Mesenchymal stem cell (in vitro differentiated cells and primary cell): Measurements from ENCODE around the gene NFATC3.

ENCODE experiments used
- DNase-seq: peaks from one replicate; pipeline ENCODE4 v3.0.0-alpha.2; 2013
- H2AFZ ChIP-seq: one replicate; pipeline ENCODE4 v1.6.1; 2013; ENCODE audit warnings: low read depth, mild to moderate bottlenecking, control low read depth, inconsistent platforms, low read length, moderate library complexity
- H2AK5ac ChIP-seq: 2 replicates; pipeline ENCODE4 v1.6.1; 2013; ENCODE audit warnings: low read length, moderate library complexity, mild to moderate bottlenecking, inconsistent platforms; ENCODE audit not compliant: severe bottlenecking
- H2BK120ac ChIP-seq: one replicate; pipeline ENCODE4 v1.6.1; 2013; ENCODE audit warnings: low read depth, mild to moderate bottlenecking, inconsistent platforms, low read length, moderate library complexity
- H2BK12ac ChIP-seq, 2 experiments: one replicate each; pipeline ENCODE4 v1.6.1; 2013; ENCODE audit warnings: inconsistent platforms in 2 of 2, low read length in 2 of 2, mild to moderate bottlenecking in 2 of 2, moderate library complexity in 2 of 2, control low read depth in 1 of 2
- H2BK15ac ChIP-seq: one replicate; pipeline ENCODE4 v1.6.1; 2013; ENCODE audit warnings: mild to moderate bottlenecking, low read depth, inconsistent platforms; ENCODE audit not compliant: poor library complexity, severe bottlenecking
- H2BK5ac ChIP-seq: 2 replicates; pipeline ENCODE4 v1.6.1; 2013; ENCODE audit warnings: low read depth, mild to moderate bottlenecking, low read length, control low read depth, inconsistent platforms; ENCODE audit not compliant: poor library complexity, severe bottlenecking
- H3K14ac ChIP-seq, 2 experiments: one replicate each; pipeline ENCODE4 v1.6.1; 2013; ENCODE audit warnings: inconsistent platforms in 2 of 2, low read length in 2 of 2, control low read depth in 1 of 2, mild to moderate bottlenecking in 1 of 2, moderate library complexity in 1 of 2
- H3K18ac ChIP-seq, 2 experiments: one replicate each; pipeline ENCODE4 v1.6.1; 2013; ENCODE audit warnings: inconsistent platforms in 2 of 2, low read length in 2 of 2, control low read depth in 1 of 2, low read depth in 1 of 2, mild to moderate bottlenecking in 1 of 2
- H3K23ac ChIP-seq, 2 experiments: one replicate each; pipeline ENCODE4 v1.6.1; 2013; ENCODE audit warnings: inconsistent platforms in 2 of 2, low read length in 2 of 2, mild to moderate bottlenecking in 2 of 2, moderate library complexity in 2 of 2, control low read depth in 1 of 2
- H3K27ac ChIP-seq: 2 replicates; pipeline ENCODE4 v1.5.1; 2013; ENCODE audit warnings: mild to moderate bottlenecking, moderate library complexity, low read length, control low read depth, inconsistent platforms; ENCODE audit not compliant: poor library complexity, severe bottlenecking
- H3K27me3 ChIP-seq, 2 experiments: 2 replicates each; pipeline versions ENCODE4 v1.6.1 to v1.7.0; 2013; ENCODE audit warnings: low read length in 2 of 2, mild to moderate bottlenecking in 2 of 2, moderate library complexity in 2 of 2, control low read depth in 1 of 2, inconsistent platforms in 1 of 2; ENCODE audit not compliant: control insufficient read depth in 1 of 2, insufficient read depth in 1 of 2
- H3K36me3 ChIP-seq, 2 experiments: 2 replicates each; pipeline versions ENCODE4 v1.6.1 to v1.7.0; 2013; ENCODE audit warnings: low read length in 2 of 2, control low read depth in 1 of 2, inconsistent platforms in 1 of 2, low read depth in 1 of 2, mild to moderate bottlenecking in 1 of 2; ENCODE audit not compliant: insufficient read depth in 2 of 2, control insufficient read depth in 1 of 2
- H3K4ac ChIP-seq, 2 experiments: one replicate each; pipeline ENCODE4 v1.6.1; 2013; ENCODE audit warnings: inconsistent platforms in 2 of 2, low read length in 2 of 2, mild to moderate bottlenecking in 2 of 2, moderate library complexity in 2 of 2, control low read depth in 1 of 2, low read depth in 1 of 2
- H3K4me1 ChIP-seq: 2 replicates; pipeline ENCODE4 v1.6.1; 2013; ENCODE audit warnings: low read depth, low read length, control low read depth; ENCODE audit not compliant: control insufficient read depth, insufficient read depth
- H3K4me2 ChIP-seq: 2 replicates; pipeline ENCODE4 v1.6.1; 2013; ENCODE audit warnings: low read length, mild to moderate bottlenecking, inconsistent platforms; ENCODE audit not compliant: poor library complexity, severe bottlenecking
- H3K4me3 ChIP-seq, 2 experiments: 2 replicates each; pipeline versions ENCODE4 v1.5.1 to v1.7.0; 2013; ENCODE audit warnings: low read length in 2 of 2, mild to moderate bottlenecking in 2 of 2, control low read depth in 1 of 2, low read depth in 1 of 2; ENCODE audit not compliant: insufficient read depth in 1 of 2
- H3K79me1 ChIP-seq: replicated peaks from 2 replicates; pipeline ENCODE4 v1.6.1; 2013; ENCODE audit warnings: mild to moderate bottlenecking, control low read depth, low read length, inconsistent platforms; ENCODE audit not compliant: poor library complexity, severe bottlenecking
- H3K9ac ChIP-seq: 2 replicates; pipeline ENCODE4 v1.7.0; 2013; ENCODE audit warnings: mild to moderate bottlenecking, low read length, moderate library complexity
- H3K9me3 ChIP-seq: 2 replicates; pipeline ENCODE4 v1.7.0; 2013; ENCODE audit warnings: mild to moderate bottlenecking, low read length; ENCODE audit not compliant: control insufficient read depth
- H4K8ac ChIP-seq: one replicate; pipeline ENCODE4 v1.6.1; 2013; ENCODE audit warnings: inconsistent platforms, mild to moderate bottlenecking, low read length, moderate library complexity
- H4K91ac ChIP-seq: one replicate; pipeline ENCODE4 v1.6.1; 2013; ENCODE audit warnings: mild to moderate bottlenecking, low read length, inconsistent platforms
- WGBS: methylation state at CpG from one replicate; pipeline ENCODE4 v1.1.7; 2013; ENCODE audit warnings: mixed read lengths; 5-methylcytosine and 5-hydroxymethylcytosine counted together

Gene NFATC3

DNA sequence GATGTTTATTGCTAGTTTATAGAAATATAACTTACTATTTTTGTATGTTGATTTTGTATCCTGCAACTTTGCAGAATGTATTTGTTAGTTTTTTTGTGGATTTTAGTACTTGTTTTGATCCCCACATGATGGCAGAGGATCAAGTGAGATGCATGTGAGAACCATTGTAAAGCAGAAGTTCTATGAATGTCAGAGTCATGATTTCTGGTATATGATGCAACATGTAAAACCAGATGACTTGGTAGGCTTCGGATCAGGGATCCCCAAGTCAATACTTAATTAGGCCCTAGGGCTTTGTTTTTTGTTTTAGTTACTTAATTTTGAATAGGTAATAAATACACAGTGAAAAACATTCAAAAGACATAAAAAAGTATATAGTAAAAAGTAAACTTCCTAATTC lies 104.9 kb downstream of the NFATC3 start:
- Histone ChIP-seq H3K23ac (no peak overlapping the region), H4K8ac (no peak overlapping the region), H3K4ac (no peak overlapping the region), H3K36me3 (peaks cover 30 to 45% of the 10 kb centered on the region in 2 experiments), H3K4me3 (no peak overlapping the region), H2AK5ac (no peak overlapping the region), H2BK15ac (no peak overlapping the region), H2BK120ac (no peak overlapping the region), H3K4me2 (no peak overlapping the region), H3K14ac (no peak overlapping the region), H2BK12ac (no peak overlapping the region), H3K9ac (no peak overlapping the region), H3K9me3 (no peaks in the 10 kb centered on the region), H2BK5ac (no peak overlapping the region), H2AFZ (no peak overlapping the region), H3K27me3 (no peaks in the 10 kb centered on the region), H3K27ac (no peak overlapping the region), H3K4me1 (no peaks in the 10 kb centered on the region), H4K91ac (no peak overlapping the region), H3K18ac (no peak overlapping the region), H3K79me1 (peaks cover 14% of the 10 kb centered on the region)
- no peak for DNase-seq
- no CpG with 5 or more reads among the region's 1 CpG for WGBS

DNA sequence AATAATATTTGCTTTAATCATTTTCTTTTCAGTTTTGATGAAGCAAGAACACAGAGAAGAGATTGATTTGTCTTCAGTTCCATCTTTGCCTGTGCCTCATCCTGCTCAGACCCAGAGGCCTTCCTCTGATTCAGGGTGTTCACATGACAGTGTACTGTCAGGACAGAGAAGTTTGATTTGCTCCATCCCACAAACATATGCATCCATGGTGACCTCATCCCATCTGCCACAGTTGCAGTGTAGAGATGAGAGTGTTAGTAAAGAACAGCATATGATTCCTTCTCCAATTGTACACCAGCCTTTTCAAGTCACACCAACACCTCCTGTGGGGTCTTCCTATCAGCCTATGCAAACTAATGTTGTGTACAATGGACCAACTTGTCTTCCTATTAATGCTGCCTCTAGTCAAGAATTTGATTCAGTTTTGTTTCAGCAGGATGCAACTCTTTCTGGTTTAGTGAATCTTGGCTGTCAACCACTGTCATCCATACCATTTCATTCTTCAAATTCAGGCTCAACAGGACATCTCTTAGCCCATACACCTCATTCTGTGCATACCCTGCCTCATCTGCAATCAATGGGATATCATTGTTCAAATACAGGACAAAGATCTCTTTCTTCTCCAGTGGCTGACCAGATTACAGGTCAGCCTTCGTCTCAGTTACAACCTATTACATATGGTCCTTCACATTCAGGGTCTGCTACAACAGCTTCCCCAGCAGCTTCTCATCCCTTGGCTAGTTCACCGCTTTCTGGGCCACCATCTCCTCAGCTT lies 105.8 kb downstream of the NFATC3 start:
- Histone ChIP-seq H3K27ac (no peak overlapping the region), H2BK120ac (no peak overlapping the region)

DNA sequence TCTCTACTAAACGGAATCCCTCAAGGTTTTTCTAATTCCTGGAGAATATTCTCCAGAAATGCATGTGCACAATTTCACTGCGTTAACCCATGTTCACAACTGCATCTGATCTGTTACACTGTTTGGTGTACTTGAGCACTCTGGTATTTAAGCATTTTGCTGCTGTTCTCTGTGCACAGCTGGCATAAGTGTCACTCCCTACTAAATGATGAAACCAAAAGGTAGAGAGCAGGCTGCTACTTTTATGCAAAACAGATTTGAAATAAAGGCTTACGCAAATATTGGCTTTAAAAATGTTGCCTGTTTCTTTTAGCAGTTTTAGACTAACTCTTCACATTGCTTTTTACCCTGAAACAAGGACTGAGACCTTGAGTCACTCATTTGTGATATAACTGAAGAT lies 109.1 kb downstream of the NFATC3 start:
- DNase-seq, result no peak
- H2BK120ac ChIP-seq, result no peak overlapping the region
- no peak overlapping the region for H2BK12ac ChIP-seq
- H2AFZ ChIP-seq, result no peak overlapping the region
- peaks cover 13 to 32% of the 10 kb centered on the region in 2 experiments for H3K36me3 ChIP-seq
- no peak overlapping the region for H3K4ac ChIP-seq
- H4K91ac ChIP-seq, result no peak overlapping the region
- no peak overlapping the region for H3K9ac ChIP-seq
- no peaks in the 10 kb centered on the region for H3K27me3 ChIP-seq
- H3K18ac ChIP-seq, result no peak overlapping the region
- 100% methylated on average over 3 of the region's 3 CpGs for WGBS
- H3K23ac ChIP-seq, result no peak overlapping the region
- no peak overlapping the region for H3K4me3 ChIP-seq
- H3K79me1 ChIP-seq, result peaks cover 14% of the 10 kb centered on the region
- no peak overlapping the region for H3K27ac ChIP-seq
- no peaks in the 10 kb centered on the region for H3K9me3 ChIP-seq
- H3K4me1 ChIP-seq, result peaks cover 1% of the 10 kb centered on the region
- H2BK15ac ChIP-seq, result no peak overlapping the region
- H4K8ac ChIP-seq, result no peak overlapping the region
- H2AK5ac ChIP-seq, result no peak overlapping the region
- H3K4me2 ChIP-seq, result no peak overlapping the region
- no peak overlapping the region for H3K14ac ChIP-seq
- H2BK5ac ChIP-seq, result no peak overlapping the region

More for the DNA sequence above, 105.8 kb downstream of the NFATC3 start:
- peaks cover 14% of the 10 kb centered on the region for H3K79me1 ChIP-seq
- DNase-seq, result peak; percentile 24
- no peaks in the 10 kb centered on the region for H3K9me3 ChIP-seq
- no peak overlapping the region for H3K14ac ChIP-seq
- no peak overlapping the region for H3K23ac ChIP-seq
- peaks cover 30 to 42% of the 10 kb centered on the region in 2 experiments for H3K36me3 ChIP-seq
- no peaks in the 10 kb centered on the region for H3K4me1 ChIP-seq
- H4K8ac ChIP-seq, result no peak overlapping the region
- no peak overlapping the region for H3K4me2 ChIP-seq
- H3K27me3 ChIP-seq, result no peaks in the 10 kb centered on the region
- H2BK15ac ChIP-seq, result no peak overlapping the region
- no peak overlapping the region for H3K9ac ChIP-seq
- H2BK5ac ChIP-seq, result no peak overlapping the region
- WGBS, result 97% methylated on average over 2 of the region's 2 CpGs
- H2AFZ ChIP-seq, result no peak overlapping the region
- H2AK5ac ChIP-seq, result no peak overlapping the region
- H3K4me3 ChIP-seq, result no peak overlapping the region
- H3K4ac ChIP-seq, result no peak overlapping the region
- no peak overlapping the region for H2BK12ac ChIP-seq
- H4K91ac ChIP-seq, result no peak overlapping the region
- H3K18ac ChIP-seq, result no peak overlapping the region

DNA sequence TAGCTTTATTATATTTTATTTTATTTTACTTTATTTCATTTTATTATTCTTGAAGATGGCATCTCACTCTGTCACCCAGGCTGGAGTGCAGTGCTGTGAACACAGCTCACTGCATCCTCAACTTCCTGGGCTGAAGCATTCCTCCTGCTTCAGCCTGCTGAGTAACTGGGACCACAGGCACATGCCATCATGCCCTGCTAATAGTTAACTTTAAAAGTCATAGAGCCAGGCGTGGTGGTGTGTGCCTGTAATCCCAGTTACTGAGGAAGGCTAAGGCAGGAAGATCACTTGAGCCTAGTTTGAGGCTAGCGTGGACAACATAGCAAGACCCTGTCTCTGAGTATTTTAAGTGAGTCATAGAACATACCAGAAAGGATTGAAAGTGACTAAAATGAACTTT lies 112.1 kb downstream of the NFATC3 start:
- no peak overlapping the region for H3K23ac ChIP-seq
- H3K4me2 ChIP-seq, result no peak overlapping the region
- no peak overlapping the region for H2BK5ac ChIP-seq
- H3K14ac ChIP-seq, result no peak overlapping the region
- H2AK5ac ChIP-seq, result no peak overlapping the region
- H3K27me3 ChIP-seq, result no peaks in the 10 kb centered on the region
- H4K91ac ChIP-seq, result no peak overlapping the region
- peaks cover 13% of the 10 kb centered on the region for H3K79me1 ChIP-seq
- no peak overlapping the region for H3K4ac ChIP-seq
- peaks cover 1% of the 10 kb centered on the region for H3K4me1 ChIP-seq
- no peak overlapping the region for H3K4me3 ChIP-seq
- no peak overlapping the region for H4K8ac ChIP-seq
- DNase-seq, result peak; percentile 20
- no peak overlapping the region for H2AFZ ChIP-seq
- H3K18ac ChIP-seq, result peak overlapping the region in 1 of 2 experiments; percentile 18
- H2BK12ac ChIP-seq, result no peak overlapping the region
- peaks cover 4 to 19% of the 10 kb centered on the region in 2 experiments for H3K36me3 ChIP-seq
- 98% methylated on average over 2 of the region's 2 CpGs for WGBS
- no peaks in the 10 kb centered on the region for H3K9me3 ChIP-seq
- no peak overlapping the region for H3K9ac ChIP-seq
- peak overlapping the region; percentile 82 for H3K27ac ChIP-seq
- no peak overlapping the region for H2BK15ac ChIP-seq
- H2BK120ac ChIP-seq, result no peak overlapping the region
